ENCODE results near the gene CNN1.
A peak's percentile ranks its signal among the peaks of the same experiment; 100 is the strongest.

Gene CNN1

DNA sequence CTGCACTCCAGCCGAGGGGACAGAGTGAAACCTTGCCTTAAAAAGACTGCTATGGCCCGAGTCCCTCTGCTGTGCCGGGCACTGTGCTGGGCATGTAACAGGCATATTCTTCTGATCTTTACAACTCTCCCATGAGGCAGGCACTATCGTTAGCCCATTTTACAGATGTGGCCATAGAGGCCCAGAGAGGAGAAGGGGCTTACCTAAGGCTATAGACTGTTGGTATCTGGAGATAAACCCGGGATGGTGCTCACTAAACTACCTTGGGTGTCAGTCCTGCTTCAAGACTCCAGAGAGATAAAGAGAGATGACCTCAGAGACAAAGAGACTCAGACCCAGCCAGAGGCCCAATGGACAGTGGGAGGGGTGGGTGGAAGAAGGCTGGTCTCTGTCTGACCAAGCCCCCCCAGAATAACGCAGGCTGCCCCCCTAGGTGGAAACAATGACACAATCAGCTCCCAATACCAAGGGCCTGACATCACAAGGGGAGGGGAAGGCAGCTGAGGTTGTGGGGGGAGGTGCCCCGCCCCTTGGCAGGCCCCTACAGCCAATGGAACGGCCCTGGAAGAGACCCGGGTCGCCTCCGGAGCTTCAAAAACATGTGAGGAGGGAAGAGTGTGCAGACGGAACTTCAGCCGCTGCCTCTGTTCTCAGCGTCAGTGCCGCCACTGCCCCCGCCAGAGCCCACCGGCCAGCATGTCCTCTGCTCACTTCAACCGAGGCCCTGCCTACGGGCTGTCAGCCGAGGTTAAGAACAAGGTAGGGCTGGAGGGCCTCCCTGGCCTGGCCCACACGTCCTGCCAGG, at the start of gene CNN1:
Gene CNN1, plus strand, starts transcription at position 620 of the 805 bp plus-strand sequence. Its CDS starts 77 bp downstream, at position 697.
- no peak within 1 kb of the TSS for H3K9ac ChIP-seq (ENCODE audit: low read length)
- no peak for TF ChIP-seq EZH2phosphoT487 (IDR thresholded peaks at IDR 0.05; ENCODE audit: low read depth)
- no peak for TF ChIP-seq CTCF (IDR thresholded peaks at IDR 0.05; ENCODE audit: low read depth, low read length)
- H3K27me3 ChIP-seq (ENCODE audit: low read depth, low read length), result peaks cover 10% of the 10 kb centered on the region; the same call in 1 of the 2 replicates
- H3K4me1 ChIP-seq (ENCODE audit: low read length), result peaks cover 19% of the 10 kb centered on the region
- H2AFZ ChIP-seq (ENCODE audit: low read depth, low read length), result peak within 1 kb of the TSS; percentile 23; the same call in 1 of the 2 replicates
- H3K4me3 ChIP-seq (ENCODE audit: low read length), result no peak within 1 kb of the TSS
- no peak within 1 kb of the TSS for H3K27ac ChIP-seq (ENCODE audit: low read length)
- H4K20me1 ChIP-seq (ENCODE audit: insufficient read depth, low read length), result no peaks in the 10 kb centered on the region
- H3K9me3 ChIP-seq (ENCODE audit: insufficient read depth, low read length), result no peaks in the 10 kb centered on the region
- H3K4me2 ChIP-seq (ENCODE audit: low read length), result peak within 1 kb of the TSS; percentile 10; the same call in 1 of the 2 replicates
- no peaks in the 10 kb centered on the region for H3K36me3 ChIP-seq (replicated peaks; ENCODE audit: low read depth, low read length)
- no peaks in the 10 kb centered on the region for H3K79me2 ChIP-seq (ENCODE audit: low read length)

DNA sequence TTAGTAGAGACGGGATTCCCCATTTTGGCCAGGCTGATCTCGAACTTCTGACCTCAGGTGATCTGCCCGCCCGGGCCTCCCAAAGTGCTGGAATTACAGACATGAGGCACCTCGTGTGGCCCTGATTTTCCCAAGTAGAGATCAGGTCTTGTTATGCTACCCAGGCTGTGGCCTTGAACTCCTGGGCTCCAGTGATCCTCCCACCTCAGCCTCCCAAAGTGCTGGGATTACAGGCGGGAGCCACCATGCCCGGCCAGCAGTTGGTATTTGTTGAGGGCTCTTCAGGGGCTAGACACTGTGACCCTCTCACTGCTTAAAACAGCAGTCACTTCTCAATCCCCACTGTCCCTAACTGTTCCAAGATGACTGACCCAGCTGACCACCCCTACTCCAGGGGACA, 49.3 kb upstream of the CNN1 start:
- H3K4me1 ChIP-seq (ENCODE audit: low read length), result no peaks in the 10 kb centered on the region
- no peak overlapping the region for H2AFZ ChIP-seq (ENCODE audit: low read depth, low read length)
- H3K27ac ChIP-seq (ENCODE audit: low read length), result no peak overlapping the region
- H3K4me3 ChIP-seq (ENCODE audit: low read length), result no peak overlapping the region
- no peak overlapping the region for H3K4me2 ChIP-seq (ENCODE audit: low read length)
- H3K27me3 ChIP-seq (ENCODE audit: low read depth, low read length), result no peaks in the 10 kb centered on the region
- no peaks in the 10 kb centered on the region for H4K20me1 ChIP-seq (ENCODE audit: insufficient read depth, low read length)
- H3K9me3 ChIP-seq (ENCODE audit: insufficient read depth, low read length), result no peaks in the 10 kb centered on the region
- no peaks in the 10 kb centered on the region for H3K79me2 ChIP-seq (ENCODE audit: low read length)
- H3K9ac ChIP-seq (ENCODE audit: low read length), result no peak overlapping the region
- TF ChIP-seq CTCF (IDR thresholded peaks at IDR 0.05; ENCODE audit: low read depth, low read length), result no peak
- no peak for TF ChIP-seq EZH2phosphoT487 (IDR thresholded peaks at IDR 0.05; ENCODE audit: low read depth)
- H3K36me3 ChIP-seq (replicated peaks; ENCODE audit: low read depth, low read length), result peaks cover 8% of the 10 kb centered on the region

DNA sequence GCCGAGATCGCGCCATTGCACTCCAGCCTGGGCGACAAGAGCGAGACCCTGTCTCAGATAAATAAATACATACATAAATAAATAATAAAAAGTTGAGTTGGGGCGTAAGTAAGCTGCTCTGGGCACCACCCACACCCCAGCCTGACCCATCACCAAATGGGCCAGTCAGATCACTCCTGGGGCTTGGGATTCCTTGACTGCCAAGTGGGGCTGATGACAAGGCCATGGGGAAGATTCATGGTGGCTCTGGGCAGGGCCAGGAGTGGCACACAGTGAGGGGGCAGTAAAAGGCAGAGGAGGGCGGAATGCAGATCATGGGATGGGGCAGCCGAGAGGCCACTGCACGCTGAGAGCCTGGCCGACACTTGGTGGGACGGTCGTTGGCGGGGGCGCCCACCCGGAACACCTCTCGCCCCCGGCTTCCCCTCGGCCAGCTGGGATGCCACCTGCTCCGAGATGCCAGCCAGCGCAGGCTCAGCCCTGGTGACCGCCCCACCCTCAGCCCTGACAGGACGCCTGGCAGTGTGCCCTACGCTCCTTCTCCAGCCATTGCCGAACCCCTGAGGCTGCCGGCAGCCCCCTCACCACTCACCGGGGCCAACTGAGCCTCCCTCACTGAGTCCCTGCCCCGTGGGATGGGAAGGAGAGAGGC, 43.9 kb upstream of the CNN1 start:
- no peak overlapping the region for H2AFZ ChIP-seq (ENCODE audit: low read depth, low read length)
- H3K9ac ChIP-seq (ENCODE audit: low read length), result no peak overlapping the region
- no peaks in the 10 kb centered on the region for H3K4me1 ChIP-seq (ENCODE audit: low read length)
- no peaks in the 10 kb centered on the region for H3K9me3 ChIP-seq (ENCODE audit: insufficient read depth, low read length)
- no peak overlapping the region for H3K4me3 ChIP-seq (ENCODE audit: low read length)
- H3K4me2 ChIP-seq (ENCODE audit: low read length), result no peak overlapping the region
- H4K20me1 ChIP-seq (ENCODE audit: insufficient read depth, low read length), result 0 out of 2 replicates have a peak, but pooled peaks cover 4% of the 10 kb centered on the region
- no peak overlapping the region for H3K27ac ChIP-seq (ENCODE audit: low read length)
- H3K79me2 ChIP-seq (ENCODE audit: low read length), result no peaks in the 10 kb centered on the region
- TF ChIP-seq EZH2phosphoT487 (IDR thresholded peaks at IDR 0.05; ENCODE audit: low read depth), result no peak
- no peak for TF ChIP-seq CTCF (IDR thresholded peaks at IDR 0.05; ENCODE audit: low read depth, low read length)
- no peaks in the 10 kb centered on the region for H3K27me3 ChIP-seq (ENCODE audit: low read depth, low read length)
- peaks cover 15% of the 10 kb centered on the region for H3K36me3 ChIP-seq (replicated peaks; ENCODE audit: low read depth, low read length)

- no peaks in the 10 kb centered on the region for H3K27me3 ChIP-seq (ENCODE audit: low read depth, low read length)
- no peak overlapping the region for H3K9ac ChIP-seq (ENCODE audit: low read length)
- H3K4me3 ChIP-seq (ENCODE audit: low read length), result no peak overlapping the region
- no peaks in the 10 kb centered on the region for H3K4me1 ChIP-seq (ENCODE audit: low read length)
- no peak overlapping the region for H3K27ac ChIP-seq (ENCODE audit: low read length)
- peaks cover 11% of the 10 kb centered on the region for H3K36me3 ChIP-seq (replicated peaks; ENCODE audit: low read depth, low read length)
- no peak overlapping the region for H3K4me2 ChIP-seq (ENCODE audit: low read length)
- H4K20me1 ChIP-seq (ENCODE audit: insufficient read depth, low read length), result 0 out of 2 replicates have a peak, but pooled peaks cover 4% of the 10 kb centered on the region
- H3K79me2 ChIP-seq (ENCODE audit: low read length), result no peaks in the 10 kb centered on the region
- no peak for TF ChIP-seq CTCF (IDR thresholded peaks at IDR 0.05; ENCODE audit: low read depth, low read length)
- no peak for TF ChIP-seq EZH2phosphoT487 (IDR thresholded peaks at IDR 0.05; ENCODE audit: low read depth)
- H2AFZ ChIP-seq (ENCODE audit: low read depth, low read length), result no peak overlapping the region
- no peaks in the 10 kb centered on the region for H3K9me3 ChIP-seq (ENCODE audit: insufficient read depth, low read length)
These were observed 43.2 kb upstream of the CNN1 start for GRCh38 chr19:11495481-11495880.

Measured in OCI-LY3 (cell line).